HCT116 (cell line): ENCODE data around the gene BRWD1. TPM values are rescaled to one million over a fixed set of nuclear protein-coding genes. Genes with fewer than 3 reads are reported as not detected.

Experiments
- ATAC-seq: fragments of 200-7000 bp; cut with Tn5 transposase; 2 replicates; pipeline ENCODE4 v1.9.1; 2020; ENCODE audit warnings: mild to moderate bottlenecking, moderate library complexity
- BruUV-seq: library from RNA; stranded (reverse); fragments of 400-500 nt; replicated peaks from 2 replicates; lab custom pipeline; 2021; lab: Mats Ljungman, UMichigan
- CTCF ChIA-PET: fragments of 300-600 bp; sonication (Branson Sonifier 250); formaldehyde crosslinking; loops from one replicate; lab custom pipeline; 2021; ENCODE audit warnings: antibody characterized with exemption; lab: Charles Lee
- POLR2A ChIA-PET: fragments of 300-600, 350-600 bp; sonication (Branson Sonifier 250); formaldehyde crosslinking; loops from one replicate; lab custom pipeline; 2021; ENCODE audit warnings: antibody characterized with exemption; lab: Charles Lee
- RAD21 ChIA-PET, 2 experiments: fragments of 300-600 bp; sonication (Branson Sonifier 250); formaldehyde crosslinking; loops; one replicate each; lab custom pipeline; 2023; ENCODE audit warnings: low total read pairs in 2 of 2; ENCODE audit not compliant: uncharacterized antibody in 2 of 2, unreplicated experiment in 2 of 2, low non-redundant PET in 1 of 2; lab: Charles Lee
- DNase-seq: peaks from one replicate; pipeline ENCODE4 v3.0.0-alpha.2; 2010; ENCODE audit warnings: low read depth, low spot score
- H2AFZ ChIP-seq: fragments of 200-600 bp; shearing (Covaris generic), sonication (generic); 2 replicates; pipeline ENCODE4 v1.6.1; 2017; ENCODE audit warnings: low read depth, mixed run types, mixed read lengths, antibody characterized with exemption, low read length; ENCODE audit not compliant: poor library complexity, severe bottlenecking
- H3K27ac ChIP-seq: 2 replicates; pipeline ENCODE4 v1.5.1; 2012; ENCODE audit warnings: low read depth, low read length
- H3K27me3 ChIP-seq: fragments of 200-600 bp; sonication (generic); 2 replicates; pipeline ENCODE4 v1.6.1; 2016; ENCODE audit warnings: mixed run types, low read length, mixed read lengths; ENCODE audit not compliant: insufficient read depth
- H3K36me3 ChIP-seq, 2 experiments: fragments of 200-500 bp in 1 of 2; fragments of 200-600 bp in 1 of 2; sonication (Bioruptor generic) in 1 of 2; sonication (generic) in 1 of 2; 2 replicates each; pipeline versions ENCODE4 v1.5.1 to v1.6.1; 2014 to 2016; ENCODE audit warnings: low read length in 2 of 2, inconsistent platforms in 1 of 2, mixed read lengths in 1 of 2, mixed run types in 1 of 2; ENCODE audit not compliant: insufficient read depth in 2 of 2, control insufficient read depth in 1 of 2
- H3K4me1 ChIP-seq, 2 experiments: fragments of 200-600 bp in 1 of 2; sonication (generic) in 1 of 2; 2 replicates each; pipeline versions ENCODE4 v1.5.1 to v1.6.1; 2012 to 2017; ENCODE audit warnings: low read length in 2 of 2, inconsistent platforms in 1 of 2, mild to moderate bottlenecking in 1 of 2, mixed read lengths in 1 of 2, mixed run types in 1 of 2, moderate library complexity in 1 of 2; ENCODE audit not compliant: insufficient read depth in 2 of 2, control insufficient read depth in 1 of 2
- H3K4me2 ChIP-seq: fragments of 200-600 bp; sonication (generic); 2 replicates; pipeline ENCODE4 v1.6.1; 2017; ENCODE audit warnings: mixed run types, low read length, mixed read lengths
- H3K4me3 ChIP-seq, 2 experiments: fragments of 200-600 bp in 1 of 2; sonication (generic) in 1 of 2; replicated peaks in 1 of 2; 2 replicates each; pipeline ENCODE4 v1.5.1; 2011 to 2016; ENCODE audit warnings: low read length in 2 of 2, control low read depth in 1 of 2, low read depth in 1 of 2, mild to moderate bottlenecking in 1 of 2, mixed read lengths in 1 of 2, mixed run types in 1 of 2
- H3K79me2 ChIP-seq: fragments of 200-600 bp; sonication (generic); 2 replicates; pipeline ENCODE4 v1.6.1; 2017; ENCODE audit warnings: mild to moderate bottlenecking, mixed run types, low read length, moderate library complexity, mixed read lengths; ENCODE audit not compliant: insufficient read depth
- H3K9ac ChIP-seq: fragments of 200-600 bp; sonication (generic); 2 replicates; pipeline ENCODE4 v1.6.1; 2016; ENCODE audit warnings: low read length, mixed read lengths
- H3K9me2 ChIP-seq: fragments of 200-600 bp; sonication (generic), shearing (Covaris generic); 2 replicates; pipeline ENCODE4 v1.6.1; 2017; ENCODE audit warnings: mixed run types, mild to moderate bottlenecking, moderate library complexity; ENCODE audit not compliant: insufficient read depth
- H3K9me3 ChIP-seq, 2 experiments: fragments of 200-500 bp in 1 of 2; fragments of 200-600 bp in 1 of 2; sonication (Bioruptor generic) in 1 of 2; sonication (generic) in 1 of 2; 2 replicates each; pipeline ENCODE4 v1.6.1; 2014 to 2017; ENCODE audit warnings: low read length in 2 of 2, mixed read lengths in 2 of 2, inconsistent platforms in 1 of 2, low read depth in 1 of 2, mild to moderate bottlenecking in 1 of 2, mixed run types in 1 of 2, moderate library complexity in 1 of 2; ENCODE audit not compliant: control insufficient read depth in 1 of 2, insufficient read depth in 1 of 2
- H4K20me1 ChIP-seq: fragments of 200-600 bp; sonication (generic), shearing (Covaris generic); 2 replicates; pipeline ENCODE4 v1.6.1; 2017; ENCODE audit warnings: mixed run types, mild to moderate bottlenecking, moderate library complexity; ENCODE audit not compliant: insufficient read depth
- JUND ChIP-seq: IDR thresholded peaks from 2 replicates; pipeline ENCODE4 v1.6.1; 2012
- POLR2AphosphoS5 ChIP-seq: IDR thresholded peaks from 2 replicates; pipeline ENCODE4 v1.6.1; 2011; ENCODE audit warnings: mild to moderate bottlenecking, low read depth, low read length, moderate library complexity
- SP1 ChIP-seq: IDR thresholded peaks from 2 replicates; pipeline ENCODE4 v1.6.1; 2012; ENCODE audit warnings: low read depth
- TCF7L2 ChIP-seq: IDR thresholded peaks from 2 replicates; pipeline ENCODE4 v1.7.0; 2011; ENCODE audit warnings: borderline replicate concordance, inconsistent platforms; ENCODE audit not compliant: insufficient read depth, insufficient read length; ENCODE audit errors: extremely low read depth
- YY1 ChIP-seq: IDR thresholded peaks from 2 replicates; pipeline ENCODE4 v1.6.1; 2011; ENCODE audit warnings: low read length, low read depth, moderate library complexity, mild to moderate bottlenecking; ENCODE audit not compliant: insufficient replicate concordance; ENCODE audit errors: extremely low read depth
- intact Hi-C: fragments of 100-400 bp; cut with micrococcal nuclease; formaldehyde crosslinking; loops from 2 replicates; pipeline ENCODE4 v1.10.0; 2022
- total RNA-seq: library from RNA; stranded (reverse); gene quantifications from one replicate; pipeline ENCODE4 v1.2.1, GENCODE V29; 2021; ENCODE audit not compliant: unreplicated experiment

BRWD1 gene
- total RNA-seq, 1 experiment from 2014 or later, result 33.1 TPM

GRCh38 chr21:39349211-39350093, 36.0 kb upstream of the BRWD1 start:
- H3K27ac ChIP-seq, result peak overlapping the region; percentile 96
- BruUV-seq, result TSS peak; percentile 92
- peak overlapping the region; percentile 61 for H3K9ac ChIP-seq
- peaks cover 27% of the 10 kb centered on the region; the same call in 1 of the 2 replicates for H4K20me1 ChIP-seq
- no peaks in the 10 kb centered on the region for H3K27me3 ChIP-seq
- peak; percentile 89 for DNase-seq
- peaks cover 5 to 22% of the 10 kb centered on the region in 2 experiments for H3K4me1 ChIP-seq
- intact Hi-C loops, result loop anchor here (2.0 to 5.0 kb wide), 3 partner anchors 31 to 39 kb away; partner anchors contain the start of gene BRWD1
- peaks cover 40% of the 10 kb centered on the region for H3K79me2 ChIP-seq
- TF ChIP-seq TCF7L2 (peak; percentile 42), JUND (no peak), YY1 (no peak), POLR2AphosphoS5 (peak; percentile 68), SP1 (peak; percentile 67)
- H3K36me3 ChIP-seq, result peaks cover 29 to 30% of the 10 kb centered on the region in 2 experiments
- ATAC-seq, result peak; percentile 87
- no peaks in the 10 kb centered on the region for H3K9me2 ChIP-seq
- peak overlapping the region; percentile 57 to 59 for H3K4me3 ChIP-seq
- H2AFZ ChIP-seq, result peak overlapping the region; percentile 58
- ChIA-PET CTCF (no interaction called here), RAD21 (no interaction called here), POLR2A (interaction anchor here (0.7 to 1.5 kb wide), 4 partner anchors 11 to 31 kb away, joined by 3 to 9 read pairs (median 3); a partner anchor contains a TSS)
- no peaks in the 10 kb centered on the region for H3K9me3 ChIP-seq
- peak overlapping the region; percentile 68 for H3K4me2 ChIP-seq
